ENCODE measurements around the gene SDK2. TPM values are rescaled to one million over a fixed set of nuclear protein-coding genes. Genes with fewer than 3 reads are reported as not detected.

Gene SDK2
- polyA plus RNA-seq, 1 of the 3 experiments (the other 2 are of a cell fraction): 0.02 TPM

- no peaks in the 10 kb centered on the region for H3K9me2 ChIP-seq
- ChIA-PET CTCF (interaction anchor here (1.1 to 6.1 kb wide), 3 partner anchors 57 to 413 kb away, joined by 3 to 35 read pairs (median 4); no protein-coding TSS in a partner anchor), POLR2A (no interaction called here)
- no peaks in the 10 kb centered on the region for H3F3A ChIP-seq (replicated peaks; ENCODE audit: insufficient read depth)
- no peak overlapping the region for H3K27ac ChIP-seq (ENCODE audit: low read depth in 2 of 2, low read length in 1 of 2)
- peaks cover 0 to 4% of the 10 kb centered on the region in 2 experiments; a peak in 2 of 4 replicates for H3K4me1 ChIP-seq (ENCODE audit: control insufficient read depth in 1 of 2, insufficient read depth in 2 of 2, low read depth in 1 of 2, low read length in 1 of 2)
- no peaks in the 10 kb centered on the region for H4K20me1 ChIP-seq (ENCODE audit: insufficient read depth)
- H3K36me3 ChIP-seq (replicated peaks in 1 of 2; ENCODE audit: control insufficient read depth in 1 of 2, insufficient read depth in 2 of 2, low read length in 1 of 2): no peaks in the 10 kb centered on the region
- H3K9me3 ChIP-seq: no peaks in the 10 kb centered on the region; the same call in 1 of the 2 replicates
- no peak overlapping the region for H3K9ac ChIP-seq
- no peak overlapping the region for H3K4me3 ChIP-seq (ENCODE audit: low read depth in 2 of 2, low read length in 1 of 2)
- DNase-seq: no peak
- TF ChIP-seq EZH2phosphoT487 (IDR thresholded peaks at IDR 0.05; ENCODE audit: borderline replicate concordance, low read depth) (no peak), RFX5 (IDR thresholded peaks at IDR 0.05; ENCODE audit: low read length) (no peak), ELF1 (IDR thresholded peaks at IDR 0.05) (no peak), JUND (IDR thresholded peaks at IDR 0.05) (no peak), TEAD4 (IDR thresholded peaks at IDR 0.05; ENCODE audit: borderline replicate concordance, insufficient read depth) (no peak), GATA2 (CRISPR knock-in tag; IDR thresholded peaks at IDR 0.05) (no peak), RAD21 (IDR thresholded peaks at IDR 0.05; ENCODE audit: low read length) (no peak), FOXJ3 (CRISPR knock-in tag; IDR thresholded peaks at IDR 0.05) (no peak), GABPA (IDR thresholded peaks at IDR 0.05; ENCODE audit: low read depth) (no peak), YY1 (IDR thresholded peaks at IDR 0.05; ENCODE audit: low read depth) (no peak), NRF1 (IDR thresholded peaks at IDR 0.05; ENCODE audit: low read depth, low read length) (no peak), MEF2A (IDR thresholded peaks at IDR 0.05; ENCODE audit: borderline replicate concordance, low read depth) (no peak), NFIC (IDR thresholded peaks at IDR 0.05; ENCODE audit: borderline replicate concordance) (no peak), TAF1 (IDR thresholded peaks at IDR 0.05; ENCODE audit: borderline replicate concordance, low read depth, low read length) (no peak), EP300 (IDR thresholded peaks at IDR 0.05; ENCODE audit: borderline replicate concordance in 1 of 2, low read depth in 1 of 2, low read length in 1 of 2) (no peak), SMC3 (IDR thresholded peaks at IDR 0.05; ENCODE audit: low read depth, low read length) (no peak), FOXM1 (IDR thresholded peaks at IDR 0.05; ENCODE audit: low read depth) (no peak)
- TF ChIP-seq, protein P1, sequence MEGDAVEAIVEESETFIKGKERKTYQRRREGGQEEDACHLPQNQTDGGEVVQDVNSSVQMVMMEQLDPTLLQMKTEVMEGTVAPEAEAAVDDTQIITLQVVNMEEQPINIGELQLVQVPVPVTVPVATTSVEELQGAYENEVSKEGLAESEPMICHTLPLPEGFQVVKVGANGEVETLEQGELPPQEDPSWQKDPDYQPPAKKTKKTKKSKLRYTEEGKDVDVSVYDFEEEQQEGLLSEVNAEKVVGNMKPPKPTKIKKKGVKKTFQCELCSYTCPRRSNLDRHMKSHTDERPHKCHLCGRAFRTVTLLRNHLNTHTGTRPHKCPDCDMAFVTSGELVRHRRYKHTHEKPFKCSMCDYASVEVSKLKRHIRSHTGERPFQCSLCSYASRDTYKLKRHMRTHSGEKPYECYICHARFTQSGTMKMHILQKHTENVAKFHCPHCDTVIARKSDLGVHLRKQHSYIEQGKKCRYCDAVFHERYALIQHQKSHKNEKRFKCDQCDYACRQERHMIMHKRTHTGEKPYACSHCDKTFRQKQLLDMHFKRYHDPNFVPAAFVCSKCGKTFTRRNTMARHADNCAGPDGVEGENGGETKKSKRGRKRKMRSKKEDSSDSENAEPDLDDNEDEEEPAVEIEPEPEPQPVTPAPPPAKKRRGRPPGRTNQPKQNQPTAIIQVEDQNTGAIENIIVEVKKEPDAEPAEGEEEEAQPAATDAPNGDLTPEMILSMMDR (IDR thresholded peaks at IDR 0.05): no peak
- TF ChIP-seq, protein P2, sequence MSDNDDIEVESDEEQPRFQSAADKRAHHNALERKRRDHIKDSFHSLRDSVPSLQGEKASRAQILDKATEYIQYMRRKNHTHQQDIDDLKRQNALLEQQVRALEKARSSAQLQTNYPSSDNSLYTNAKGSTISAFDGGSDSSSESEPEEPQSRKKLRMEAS (IDR thresholded peaks at IDR 0.05; ENCODE audit: low read depth): no peak
- TF ChIP-seq, protein P3, sequence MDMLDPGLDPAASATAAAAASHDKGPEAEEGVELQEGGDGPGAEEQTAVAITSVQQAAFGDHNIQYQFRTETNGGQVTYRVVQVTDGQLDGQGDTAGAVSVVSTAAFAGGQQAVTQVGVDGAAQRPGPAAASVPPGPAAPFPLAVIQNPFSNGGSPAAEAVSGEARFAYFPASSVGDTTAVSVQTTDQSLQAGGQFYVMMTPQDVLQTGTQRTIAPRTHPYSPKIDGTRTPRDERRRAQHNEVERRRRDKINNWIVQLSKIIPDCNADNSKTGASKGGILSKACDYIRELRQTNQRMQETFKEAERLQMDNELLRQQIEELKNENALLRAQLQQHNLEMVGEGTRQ (IDR thresholded peaks at IDR 0.05; ENCODE audit: borderline replicate concordance, low read depth, low read length): no peak
- no peak overlapping the region for H3K4me2 ChIP-seq
- WGBS (ENCODE audit: low lambda C conversion rate): 6% methylated on average over 1 of the region's 1 CpG
- no peaks in the 10 kb centered on the region for H3K27me3 ChIP-seq (ENCODE audit: insufficient read depth)
- no peak overlapping the region for H2AFZ ChIP-seq (ENCODE audit: low read depth)
- H3K79me2 ChIP-seq (ENCODE audit: insufficient read depth): no peaks in the 10 kb centered on the region
These were observed 9.6 kb upstream of the SDK2 start for GRCh38 chr17:73653810-73654209.
